A673 (cell line): ENCODE results near the gene SNX32. TPM values are rescaled to one million over a fixed set of nuclear protein-coding genes. Genes with fewer than 3 reads are reported as not detected.
A peak's percentile ranks its signal among the peaks of the same experiment; 100 is the strongest.

Experiments
- BruUV-seq: library from RNA; stranded (reverse); fragments of 400-500 nt; replicated peaks from 2 replicates; lab custom pipeline; 2021; lab: Mats Ljungman, UMichigan
- CTCF ChIA-PET: fragments of 300-600 bp; sonication (Branson Sonifier 250); formaldehyde crosslinking; loops from one replicate; lab custom pipeline; 2022; ENCODE audit warnings: antibody characterized with exemption; lab: Charles Lee
- POLR2A ChIA-PET: fragments of 300-600 bp; sonication (Branson Sonifier 250); formaldehyde crosslinking; loops from one replicate; lab custom pipeline; 2022; ENCODE audit warnings: antibody characterized with exemption; ENCODE audit not compliant: low non-redundant PET; lab: Charles Lee
- DNase-seq: peaks from one replicate; pipeline ENCODE4 v3.0.0-alpha.2; 2015; ENCODE audit warnings: low spot score
- H3K27ac ChIP-seq: fragments of 200-600 bp; sonication (generic); 2 replicates; pipeline ENCODE4 v1.5.1; 2016; ENCODE audit warnings: mixed run types, low read depth, mild to moderate bottlenecking, mixed read lengths, antibody characterized with exemption, low read length; ENCODE audit not compliant: poor library complexity, severe bottlenecking
- H3K27me3 ChIP-seq: fragments of 200-600 bp; sonication (generic); replicated peaks from 2 replicates; pipeline ENCODE4 v1.6.1; 2017; ENCODE audit warnings: mixed run types, low read depth, mild to moderate bottlenecking, mixed read lengths, antibody characterized with exemption, low read length; ENCODE audit not compliant: insufficient read depth, poor library complexity
- H3K36me3 ChIP-seq: fragments of 200-600 bp; sonication (generic); 2 replicates; pipeline ENCODE4 v1.6.1; 2016; ENCODE audit warnings: mixed run types, mild to moderate bottlenecking, mixed read lengths, antibody characterized with exemption, low read length; ENCODE audit not compliant: insufficient read depth, poor library complexity, severe bottlenecking
- H3K4me1 ChIP-seq: fragments of 200-600 bp; sonication (generic); 2 replicates; pipeline ENCODE4 v1.6.1; 2017; ENCODE audit warnings: mixed run types, mild to moderate bottlenecking, mixed read lengths, antibody characterized with exemption, low read length; ENCODE audit not compliant: insufficient read depth, poor library complexity, severe bottlenecking
- H3K4me3 ChIP-seq: fragments of 200-600 bp; sonication (generic); 2 replicates; pipeline ENCODE4 v1.5.1; 2016; ENCODE audit warnings: low read depth, mixed run types, mild to moderate bottlenecking, mixed read lengths, low read length; ENCODE audit not compliant: poor library complexity, severe bottlenecking
- H3K9me3 ChIP-seq: fragments of 200-600 bp; sonication (generic); 2 replicates; pipeline ENCODE4 v1.6.1; 2016; ENCODE audit warnings: mixed run types, low read depth, mild to moderate bottlenecking, mixed read lengths, antibody characterized with exemption, low read length; ENCODE audit not compliant: poor library complexity, severe bottlenecking
- CTCF ChIP-seq: fragments of 300-800, 200-600 bp; sonication (generic); conservative IDR thresholded peaks from 2 replicates; pipeline ENCODE4 v1.5.1; 2017; ENCODE audit warnings: low read depth, mild to moderate bottlenecking, antibody characterized with exemption, low read length, moderate library complexity, mixed read lengths
- EZH2 ChIP-seq: fragments of 200-600 bp; sonication (generic); IDR thresholded peaks from 2 replicates; pipeline ENCODE4 v1.6.1; 2017; ENCODE audit warnings: borderline replicate concordance, low read depth, mild to moderate bottlenecking, mixed read lengths, antibody characterized with exemption, low read length; ENCODE audit not compliant: poor library complexity, severe bottlenecking
- intact Hi-C: fragments of 100-400 bp; cut with micrococcal nuclease; formaldehyde crosslinking; loops from one replicate; pipeline ENCODE4 v1.10.0; 2022; ENCODE audit not compliant: unreplicated experiment
- total RNA-seq: library from RNA; stranded (reverse); gene quantifications from 2 replicates; pipeline ENCODE4 v1.2.3, GENCODE V29; 2021

Gene SNX32
- total RNA-seq, 1 experiment from 2014 or later, result 2.1 TPM

- no peak for TF ChIP-seq EZH2
- TF ChIP-seq CTCF, result no peak
- Histone ChIP-seq H3K27me3 (no peaks in the 10 kb centered on the region), H3K9me3 (no peaks in the 10 kb centered on the region), H3K4me1 (peaks cover 24% of the 10 kb centered on the region), H3K27ac (peak overlapping the region; percentile 75), H3K36me3 (peaks cover 27% of the 10 kb centered on the region), H3K4me3 (no peak overlapping the region)
- peak; percentile 62 for DNase-seq
- ChIA-PET CTCF (interaction anchor here (0.6 to 4.1 kb wide), 5 partner anchors 12 to 233 kb away, joined by 3 to 16 read pairs (median 7); partner anchors contain the start of genes FIBP, MUS81 and SIPA1), POLR2A (interaction anchor here (0.5 to 1.2 kb wide), 3 partner anchors 11 to 44 kb away, joined by 3 to 4 read pairs (median 3); partner anchors contain the start of genes MUS81 and SNX32)
- BruUV-seq, result no TSS peak
- intact Hi-C loops, result no loop called here
These were observed 37.2 kb downstream of the SNX32 start for GRCh38 chr11:65870706-65871681.

GRCh38 chr11:65871811-65872548, 38.2 kb downstream of the SNX32 start:
- TF ChIP-seq EZH2, result no peak
- 0 out of 2 replicates have a peak, but pooled peaks have one; percentile 10 for TF ChIP-seq CTCF
- ChIA-PET CTCF (interaction anchor here (1.5 to 4.1 kb wide), 4 partner anchors 13 to 18 kb away, joined by 3 to 16 read pairs (median 10); partner anchors contain the start of genes CCDC85B, FIBP and MUS81), POLR2A (interaction anchor here (0.5 to 0.7 kb wide), 2 partner anchors 38 to 93 kb away, joined by 3 to 8 read pairs; partner anchors contain the start of gene SNX32)
- no TSS peak for BruUV-seq
- Histone ChIP-seq H3K4me3 (peak overlapping the region; percentile 68), H3K36me3 (peaks cover 19% of the 10 kb centered on the region), H3K27me3 (no peaks in the 10 kb centered on the region), H3K4me1 (peaks cover 24% of the 10 kb centered on the region), H3K27ac (peak overlapping the region; percentile 75), H3K9me3 (no peaks in the 10 kb centered on the region)
- intact Hi-C loops, result no loop called here
- DNase-seq, result no peak
